ENCODE data around the gene PPP1R12A. TPM values are rescaled to one million over a fixed set of nuclear protein-coding genes. Genes with fewer than 3 reads are reported as not detected.

PPP1R12A gene
- total and polyA plus RNA-seq, 2 of the 4 experiments (the other 2 are of a cell fraction): 47.7 to 112 TPM

DNA sequence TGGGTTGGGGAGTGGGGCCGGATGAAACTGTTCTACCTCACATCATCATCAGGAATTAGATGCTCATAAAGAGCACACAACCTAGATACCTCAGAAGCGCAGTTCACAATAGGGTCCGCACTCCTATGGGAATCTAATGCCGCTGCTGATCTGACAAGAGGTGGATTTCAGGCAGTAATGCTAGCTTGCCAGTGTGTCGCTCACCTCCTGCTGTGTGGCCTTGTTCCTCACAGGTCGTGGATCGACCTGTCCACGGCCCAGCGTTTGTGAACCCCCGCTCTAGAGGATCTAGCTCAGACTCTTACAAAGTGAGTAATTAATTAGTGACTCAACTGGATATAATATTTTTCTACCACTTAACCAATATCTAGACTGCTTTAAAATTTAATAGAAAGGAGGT lies 5.8 kb downstream of the PPP1R12A start:
- ATAC-seq (ENCODE audit: low read depth): no peak
- CTCF ChIA-PET: interaction anchor here (1.0 kb wide), 1 partner anchor 13 kb away, joined by 4 read pairs; no protein-coding TSS in a partner anchor
- dilution Hi-C loops (cut with HindIII; ENCODE audit: low sequenced_read_pairs, unreplicated experiment): no loop called here

More for the DNA sequence above, 5.8 kb downstream of the PPP1R12A start:
- DNase-seq: no peak
- Histone ChIP-seq H3K4ac (ENCODE audit: low read depth, low read length) (no peak overlapping the region), H2AFZ (replicated peaks; ENCODE audit: low read length, poor library complexity) (no peak overlapping the region), H3K36me3 (ENCODE audit: control insufficient read depth, insufficient read depth, low read length) (0 out of 2 replicates have a peak, but pooled peaks cover 1% of the 10 kb centered on the region), H2BK15ac (ENCODE audit: low read depth, low read length) (no peak overlapping the region), H3K9me1 (ENCODE audit: insufficient read depth, low read length) (peaks cover 17% of the 10 kb centered on the region), H3K18ac (ENCODE audit: low read depth, low read length) (no peak overlapping the region), H4K20me1 (ENCODE audit: insufficient read depth, low read length) (peaks cover 78% of the 10 kb centered on the region), H4K5ac (ENCODE audit: low read depth, low read length) (no peak overlapping the region), H3K14ac (replicated peaks; ENCODE audit: low read depth, low read length) (no peak overlapping the region), H3K27ac (ENCODE audit: insufficient read depth, low read length) (no peak overlapping the region), H2BK120ac (ENCODE audit: low read depth, low read length) (no peak overlapping the region), H3K79me1 (ENCODE audit: low read depth in 1 of 2, low read length in 2 of 2) (peaks cover 0 to 28% of the 10 kb centered on the region in 2 experiments; a peak in 2 of 4 replicates), H3K9ac (ENCODE audit: low read depth, low read length) (no peak overlapping the region), H3K4me3 (ENCODE audit: insufficient read depth, low read depth, low read length) (no peak overlapping the region), H2BK5ac (ENCODE audit: low read depth, low read length, poor library complexity, severe bottlenecking) (no peak overlapping the region), H3K23ac (ENCODE audit: low read depth, low read length) (no peak overlapping the region; the same call in 1 of the 2 replicates), H3K9me3 (ENCODE audit: control insufficient read depth, insufficient read depth, low read length) (no peaks in the 10 kb centered on the region), H2AK5ac (ENCODE audit: low read depth, low read length) (peak overlapping the region; percentile 45; the same call in 1 of the 2 replicates), H4K91ac (ENCODE audit: insufficient read depth, low read depth, low read length) (no peak overlapping the region), H3K4me2 (ENCODE audit: low read depth, low read length) (no peak overlapping the region), H4K8ac (ENCODE audit: low read depth in 2 of 2, low read length in 2 of 2) (no peak overlapping the region), H2BK20ac (ENCODE audit: low read depth, low read length) (no peak overlapping the region), H2AK9ac (replicated peaks; ENCODE audit: low read depth, low read length, poor library complexity) (no peak overlapping the region), H3K56ac (ENCODE audit: extremely low read depth, insufficient read depth, low read length) (no peak overlapping the region), H3K27me3 (ENCODE audit: control insufficient read depth, insufficient read depth, low read length) (no peaks in the 10 kb centered on the region), H3K4me1 (ENCODE audit: control insufficient read depth, insufficient read depth, low read length) (peaks cover 7% of the 10 kb centered on the region)
- WGBS, 2 experiments (ENCODE audit: extremely low coverage in 2 of 2, insufficient read length in 1 of 2): no CpG with 5 or more reads among the region's 10 CpGs
- POLR2A ChIA-PET (ENCODE audit: unreplicated experiment): no interaction called here
- in situ Hi-C loops (cut with MboI; ENCODE audit: low sequenced_read_pairs) (loop anchor here (25.0 kb wide), 1 partner anchor 517 kb away; no protein-coding TSS in a partner anchor), intact Hi-C loops (cut with micrococcal nuclease) (no loop called here)
- no peak for TF ChIP-seq BHLHE40 (IDR thresholded peaks at IDR 0.05; ENCODE audit: low read depth, low read length)
- no peak for TF ChIP-seq CEBPB (IDR thresholded peaks at IDR 0.05; ENCODE audit: low read depth, low read length)
- no peak for TF ChIP-seq MAZ (IDR thresholded peaks at IDR 0.05; ENCODE audit: borderline replicate concordance, low read depth, low read length)
- TF ChIP-seq RFX5 (IDR thresholded peaks at IDR 0.05; ENCODE audit: low read depth, low read length): no peak
- no peak for TF ChIP-seq NFE2L2 (IDR thresholded peaks at IDR 0.05; ENCODE audit: low read depth, low read length)
- TF ChIP-seq RCOR1 (IDR thresholded peaks at IDR 0.05; ENCODE audit: insufficient replicate concordance, low read length): no peak
- TF ChIP-seq, protein P1, sequence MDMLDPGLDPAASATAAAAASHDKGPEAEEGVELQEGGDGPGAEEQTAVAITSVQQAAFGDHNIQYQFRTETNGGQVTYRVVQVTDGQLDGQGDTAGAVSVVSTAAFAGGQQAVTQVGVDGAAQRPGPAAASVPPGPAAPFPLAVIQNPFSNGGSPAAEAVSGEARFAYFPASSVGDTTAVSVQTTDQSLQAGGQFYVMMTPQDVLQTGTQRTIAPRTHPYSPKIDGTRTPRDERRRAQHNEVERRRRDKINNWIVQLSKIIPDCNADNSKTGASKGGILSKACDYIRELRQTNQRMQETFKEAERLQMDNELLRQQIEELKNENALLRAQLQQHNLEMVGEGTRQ (IDR thresholded peaks at IDR 0.05; ENCODE audit: low read depth, low read length): no peak
- no peak for TF ChIP-seq FOS (IDR thresholded peaks at IDR 0.05; ENCODE audit: low read depth, low read length)
- TF ChIP-seq POLR2A (IDR thresholded peaks at IDR 0.05; ENCODE audit: low read depth, low read length): no peak
- no peak for TF ChIP-seq RAD21 (IDR thresholded peaks at IDR 0.05; ENCODE audit: low read length)
- no peak for TF ChIP-seq CHD1 (IDR thresholded peaks at IDR 0.05; ENCODE audit: low read depth, low read length)
- no peak for TF ChIP-seq MAFK (IDR thresholded peaks at IDR 0.05; ENCODE audit: low read depth, low read length)
- no peak for TF ChIP-seq CTCF (conservative IDR thresholded peaks at IDR 0.05; ENCODE audit: low read depth, low read length)
- no TSS peak for BruUV-seq (replicated peaks)
